Neural crest cell (in vitro differentiated cells): ENCODE measurements around the gene ATAD3B. TPM values are rescaled to one million over a fixed set of nuclear protein-coding genes. Genes with fewer than 3 reads are reported as not detected.
"Not testable (repeated sequence)": the region's sequence is repeated elsewhere in the genome, so short reads cannot be mapped to it uniquely, and the experiment has no call there.

Experiments used
- DNase-seq: peaks from one replicate; pipeline ENCODE4 v3.0.0; 2021; ENCODE audit warnings: low read depth, mixed read lengths, low spot score
- H3K27ac Mint-ChIP-seq: one replicate; pipeline ENCODE4 v1.8.0; 2021; ENCODE audit warnings: mild to moderate bottlenecking, mixed read lengths; ENCODE audit not compliant: unreplicated experiment
- H3K27me3 Mint-ChIP-seq: 2 replicates; pipeline ENCODE4 v1.8.0; 2021; ENCODE audit warnings: low read depth, mild to moderate bottlenecking, mixed read lengths
- H3K36me3 Mint-ChIP-seq: 2 replicates; pipeline ENCODE4 v1.8.0; 2021; ENCODE audit warnings: low read depth, mild to moderate bottlenecking, mixed read lengths
- H3K4me1 Mint-ChIP-seq: 2 replicates; pipeline ENCODE4 v1.8.0; 2021; ENCODE audit warnings: mixed read lengths
- H3K4me3 Mint-ChIP-seq: one replicate; pipeline ENCODE4 v1.8.0; 2021; ENCODE audit warnings: mild to moderate bottlenecking, mixed read lengths
- H3K9me3 Mint-ChIP-seq: 2 replicates; pipeline ENCODE4 v1.8.0; 2021; ENCODE audit warnings: mixed read lengths
- total RNA-seq: library from RNA; stranded (reverse); gene quantifications from 2 replicates; pipeline ENCODE4 v1.2.1, GENCODE V29; 2021
- TF ChIP-seq, protein P1 (sequence below): fragments of 200-600 bp; sonication (generic); conservative IDR thresholded peaks from 2 replicates; pipeline ENCODE4 v1.5.0; 2021; ENCODE audit warnings: antibody characterized with exemption, mild to moderate bottlenecking

Gene ATAD3B
- total RNA-seq, 1 donor from 2014 or later = 45.1 TPM

GRCh38 chr1:1482856-1483255, 11.3 kb downstream of the ATAD3B start:
- TF ChIP-seq, protein P1, sequence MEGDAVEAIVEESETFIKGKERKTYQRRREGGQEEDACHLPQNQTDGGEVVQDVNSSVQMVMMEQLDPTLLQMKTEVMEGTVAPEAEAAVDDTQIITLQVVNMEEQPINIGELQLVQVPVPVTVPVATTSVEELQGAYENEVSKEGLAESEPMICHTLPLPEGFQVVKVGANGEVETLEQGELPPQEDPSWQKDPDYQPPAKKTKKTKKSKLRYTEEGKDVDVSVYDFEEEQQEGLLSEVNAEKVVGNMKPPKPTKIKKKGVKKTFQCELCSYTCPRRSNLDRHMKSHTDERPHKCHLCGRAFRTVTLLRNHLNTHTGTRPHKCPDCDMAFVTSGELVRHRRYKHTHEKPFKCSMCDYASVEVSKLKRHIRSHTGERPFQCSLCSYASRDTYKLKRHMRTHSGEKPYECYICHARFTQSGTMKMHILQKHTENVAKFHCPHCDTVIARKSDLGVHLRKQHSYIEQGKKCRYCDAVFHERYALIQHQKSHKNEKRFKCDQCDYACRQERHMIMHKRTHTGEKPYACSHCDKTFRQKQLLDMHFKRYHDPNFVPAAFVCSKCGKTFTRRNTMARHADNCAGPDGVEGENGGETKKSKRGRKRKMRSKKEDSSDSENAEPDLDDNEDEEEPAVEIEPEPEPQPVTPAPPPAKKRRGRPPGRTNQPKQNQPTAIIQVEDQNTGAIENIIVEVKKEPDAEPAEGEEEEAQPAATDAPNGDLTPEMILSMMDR = no peak
- DNase-seq = no peak
- H3K4me1 Mint-ChIP-seq = no peaks in the 10 kb centered on the region
- no peak overlapping the region for H3K4me3 Mint-ChIP-seq
- H3K36me3 Mint-ChIP-seq = peaks cover 9% of the 10 kb centered on the region
- no peak overlapping the region for H3K27ac Mint-ChIP-seq
- no peaks in the 10 kb centered on the region for H3K27me3 Mint-ChIP-seq
- H3K9me3 Mint-ChIP-seq = no peaks in the 10 kb centered on the region

GRCh38 chr1:1483714-1484113, 12.1 kb downstream of the ATAD3B start:
- H3K9me3 Mint-ChIP-seq = no peaks in the 10 kb centered on the region
- no peaks in the 10 kb centered on the region for H3K27me3 Mint-ChIP-seq
- H3K36me3 Mint-ChIP-seq = peaks cover 9% of the 10 kb centered on the region
- TF ChIP-seq, protein P1 = no peak
- no peak overlapping the region for H3K27ac Mint-ChIP-seq
- H3K4me1 Mint-ChIP-seq = no peaks in the 10 kb centered on the region
- H3K4me3 Mint-ChIP-seq = no peak overlapping the region
- no peak for DNase-seq

GRCh38 chr1:1484976-1485750, 13.6 kb downstream of the ATAD3B start:
- H3K9me3 Mint-ChIP-seq, H3K36me3 Mint-ChIP-seq, H3K27ac Mint-ChIP-seq, DNase-seq, H3K27me3 Mint-ChIP-seq, H3K4me3 Mint-ChIP-seq, H3K4me1 Mint-ChIP-seq: not testable (repeated sequence)

DNA sequence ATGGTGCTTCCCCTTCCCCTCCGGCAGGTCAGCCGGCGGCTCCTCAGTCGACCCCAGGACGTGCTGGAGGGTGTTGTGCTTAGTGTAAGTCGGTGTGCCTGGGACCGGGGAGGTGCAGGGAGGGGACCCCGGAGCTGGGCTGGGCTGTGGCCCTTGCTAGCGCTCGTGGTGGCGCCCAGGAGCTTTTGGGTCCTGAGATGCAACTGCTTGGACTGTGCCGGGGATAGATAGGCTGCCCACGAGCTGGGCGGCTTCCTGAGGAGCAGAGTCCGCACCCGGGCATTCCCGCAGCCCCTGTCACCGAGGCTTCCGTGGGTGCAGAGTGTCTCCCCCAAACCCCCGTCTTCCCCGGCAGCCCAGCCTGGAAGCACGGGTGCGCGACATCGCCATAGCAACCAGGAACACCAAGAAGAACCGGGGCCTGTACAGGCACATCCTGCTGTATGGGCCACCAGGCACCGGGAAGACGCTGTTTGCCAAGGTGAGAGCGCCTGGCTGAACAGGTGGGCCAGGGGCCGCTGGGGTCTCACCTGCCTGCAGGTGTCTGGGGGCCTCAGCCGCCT, 14.3 kb downstream of the ATAD3B start:
- not testable (repeated sequence) for H3K27ac Mint-ChIP-seq, H3K27me3 Mint-ChIP-seq, DNase-seq, H3K4me1 Mint-ChIP-seq, H3K36me3 Mint-ChIP-seq, H3K4me3 Mint-ChIP-seq, H3K9me3 Mint-ChIP-seq

- TF ChIP-seq, protein P1 = no peak
- H3K27me3 Mint-ChIP-seq = no peaks in the 10 kb centered on the region
- H3K9me3 Mint-ChIP-seq = no peaks in the 10 kb centered on the region
- no peaks in the 10 kb centered on the region for H3K4me1 Mint-ChIP-seq
- H3K36me3 Mint-ChIP-seq = peaks cover 20% of the 10 kb centered on the region
- DNase-seq = no peak
- H3K4me3 Mint-ChIP-seq = no peak overlapping the region
- H3K27ac Mint-ChIP-seq = no peak overlapping the region
Measured at GRCh38 chr1:1487701-1488100, 16.1 kb downstream of the ATAD3B start.

DNA sequence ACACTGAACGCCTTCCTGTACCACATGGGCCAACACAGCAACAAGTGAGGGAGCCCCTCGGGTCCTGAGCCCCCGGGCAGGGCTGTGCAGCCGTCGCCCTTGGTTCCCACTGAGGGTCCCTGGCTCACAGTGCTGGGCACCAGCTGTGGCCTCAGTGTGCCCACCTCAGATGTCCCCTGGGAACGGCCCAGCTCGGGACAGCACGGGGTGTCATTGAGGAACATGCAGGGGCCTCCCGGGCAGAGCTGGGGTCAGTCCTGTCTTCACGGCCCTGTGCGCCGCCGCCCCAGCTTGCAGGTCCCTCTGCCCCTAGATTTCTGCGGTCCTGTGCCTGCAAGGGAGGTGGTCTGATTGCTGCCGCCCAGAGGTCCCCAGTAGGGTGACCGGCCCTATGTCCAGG, 17.7 kb downstream of the ATAD3B start:
- H3K4me3 Mint-ChIP-seq = no peak overlapping the region
- no peak overlapping the region for H3K27ac Mint-ChIP-seq
- TF ChIP-seq, protein P1 = no peak
- no peaks in the 10 kb centered on the region for H3K4me1 Mint-ChIP-seq
- H3K27me3 Mint-ChIP-seq = no peaks in the 10 kb centered on the region
- H3K9me3 Mint-ChIP-seq = peaks cover 3% of the 10 kb centered on the region
- DNase-seq = no peak
- H3K36me3 Mint-ChIP-seq = peaks cover 31% of the 10 kb centered on the region
